K562 (cell line): ENCODE data around the gene TRAF3. TPM values are rescaled to one million over a fixed set of nuclear protein-coding genes. Genes with fewer than 3 reads are reported as not detected.

Experiments used
- REST ChIP-seq, 2 experiments: fragments of 450-650 bp; formaldehyde crosslinking in 1 of 2; IDR thresholded peaks; 2 replicates each; pipeline versions ENCODE4 v1.4.0 to v1.6.1; 2014 to 2020; ENCODE audit warnings: mild to moderate bottlenecking in 2 of 2, borderline replicate concordance in 1 of 2, low read depth in 1 of 2
- STAG1 ChIP-seq: sonication (generic); formaldehyde crosslinking; IDR thresholded peaks from 2 replicates; pipeline ENCODE4 v1.5.0; 2020; ENCODE audit warnings: missing genetic modification reagents, borderline replicate concordance
- ZNF24 ChIP-seq: fragments of 450-650 bp; IDR thresholded peaks from 2 replicates; pipeline ENCODE4 v1.6.1; 2016
- polyA plus RNA-seq, 8 experiments: library from polyadenylated mRNA; depleted of rRNA in 4 of 8; stranded (reverse) in 5 of 8; unstranded in 3 of 8; fragments of >200 nt; fragmentation: Nextera tagmentation in 2 of 8; fragmentation: Illumina TruSeq in 1 of 8; extraction: Ambion mirVana in 2 of 8; extraction: Trizol in 1 of 8; gene quantifications; 2 replicates each; pipeline versions ENCODE4 v1.2.1 to v1.2.3, GENCODE V29; 2011 to 2014; ENCODE audit warnings: inconsistent platforms in 1 of 8, missing spikeins in 1 of 8
- total RNA-seq, 7 experiments: library from RNA; depleted of rRNA in 6 of 7; stranded (reverse); fragments of >200 nt in 6 of 7; fragmentation: Illumina TruSeq in 2 of 7; extraction: Trizol in 2 of 7; gene quantifications; 2 replicates each; pipeline versions ENCODE4 v1.2.1 to v1.2.3, GENCODE V29; 2011 to 2021; ENCODE audit warnings: low replicate concordance in 1 of 7

TRAF3 gene
- total and polyA plus RNA-seq, 9 of the 15 experiments (the other 6 are each of a cell fraction or from before 2014, with no cell fraction given) = 0.52 to 21.3 (median 9.9) TPM

- peak; percentile 77; the same call in 1 of the 2 replicates for TF ChIP-seq REST (IDR thresholded peaks at IDR 0.05; ENCODE audit: borderline replicate concordance)
- TF ChIP-seq REST (CRISPR knock-in tag; IDR thresholded peaks at IDR 0.05; ENCODE audit: low read depth) = no peak
- TF ChIP-seq ZNF24 = no peak
- TF ChIP-seq STAG1 (CRISPR knock-in tag) = peak; percentile 51; the same call in 1 of the 2 replicates
Measured at GRCh38 chr14:102917469-102918211, 140.4 kb downstream of the TRAF3 start (continued).
